K562 (cell line): ENCODE data around the gene TAPBPL.

Source experiments
- CHD4 ChIP-seq: fragments of 200-600 bp; sonication (generic); IDR thresholded peaks from 3 replicates; pipeline ENCODE4 v1.6.1; 2012; ENCODE audit warnings: low read depth, mild to moderate bottlenecking, mixed read lengths, low read length, inconsistent platforms; ENCODE audit not compliant: insufficient read depth, insufficient replicate concordance, poor library complexity, severe bottlenecking
- CTCF ChIP-seq, 3 experiments: IDR thresholded peaks in 2 of 3; conservative IDR thresholded peaks in 1 of 3; 2 replicates each; pipeline ENCODE4 v1.5.1; 2011 to 2012; ENCODE audit warnings: low read length in 3 of 3, mild to moderate bottlenecking in 3 of 3, control low read depth in 2 of 3, improper control_type of control experiment in 1 of 3, inconsistent platforms in 1 of 3, low read depth in 1 of 3, mixed read lengths in 1 of 3, moderate library complexity in 1 of 3; ENCODE audit not compliant: insufficient read depth in 2 of 3
- GTF3C2 ChIP-seq: IDR thresholded peaks from 3 replicates; pipeline ENCODE4 v1.6.1; 2011; ENCODE audit warnings: borderline replicate concordance, mild to moderate bottlenecking, moderate library complexity; ENCODE audit not compliant: insufficient read length; ENCODE audit errors: extremely low read depth
- POLR2A ChIP-seq: fragments of 450-650 bp; conservative IDR thresholded peaks from 2 replicates; pipeline ENCODE4 v1.6.1; 2016
- RFX1 ChIP-seq: fragments of 450-650 bp; IDR thresholded peaks from 2 replicates; pipeline ENCODE4 v1.6.1; 2016; ENCODE audit warnings: mild to moderate bottlenecking, moderate library complexity
- TAF1 ChIP-seq: IDR thresholded peaks from 2 replicates; pipeline ENCODE4 v1.6.1; 2011; ENCODE audit warnings: mild to moderate bottlenecking, low read length, moderate library complexity; ENCODE audit not compliant: insufficient read depth, control insufficient read depth, severe bottlenecking; ENCODE audit errors: extremely low read depth
- ZNF449 ChIP-seq: fragments of 250-450 bp; sonication (Bioruptor Pico); IDR thresholded peaks from 2 replicates; pipeline ENCODE4 v1.8.0; 2022; ENCODE audit warnings: moderate library complexity, mild to moderate bottlenecking, inconsistent platforms

GRCh38 chr12:6460751-6461371 is 9.0 kb downstream of the TAPBPL start:
- TF ChIP-seq ZNF449 (CRISPR knock-in tag): no peak
- TF ChIP-seq CTCF (IDR thresholded peaks at IDR 0.05 in 2 of 3, conservative IDR thresholded peaks at IDR 0.05 in 1 of 3; ENCODE audit: insufficient read depth in 2 of 3, low read depth in 1 of 3, low read length in 3 of 3): no peak
- TF ChIP-seq TAF1: no peak
- no peak for TF ChIP-seq POLR2A
- TF ChIP-seq RFX1: no peak
- TF ChIP-seq GTF3C2: no peak
- TF ChIP-seq CHD4: no peak
